NCI-H2171 treated with DMSO at 0.1 percent for 48 hours (cell line): ENCODE results near the gene RPP25L.
"Not testable (repeated sequence)": the region's sequence is repeated elsewhere in the genome, so short reads cannot be mapped to it uniquely, and the experiment has no call there.

Source experiments
- DNase-seq: peaks from one replicate; lab custom pipeline; 2025; lab: John Stamatoyannopoulos, UW

The RPP25L gene

DNA sequence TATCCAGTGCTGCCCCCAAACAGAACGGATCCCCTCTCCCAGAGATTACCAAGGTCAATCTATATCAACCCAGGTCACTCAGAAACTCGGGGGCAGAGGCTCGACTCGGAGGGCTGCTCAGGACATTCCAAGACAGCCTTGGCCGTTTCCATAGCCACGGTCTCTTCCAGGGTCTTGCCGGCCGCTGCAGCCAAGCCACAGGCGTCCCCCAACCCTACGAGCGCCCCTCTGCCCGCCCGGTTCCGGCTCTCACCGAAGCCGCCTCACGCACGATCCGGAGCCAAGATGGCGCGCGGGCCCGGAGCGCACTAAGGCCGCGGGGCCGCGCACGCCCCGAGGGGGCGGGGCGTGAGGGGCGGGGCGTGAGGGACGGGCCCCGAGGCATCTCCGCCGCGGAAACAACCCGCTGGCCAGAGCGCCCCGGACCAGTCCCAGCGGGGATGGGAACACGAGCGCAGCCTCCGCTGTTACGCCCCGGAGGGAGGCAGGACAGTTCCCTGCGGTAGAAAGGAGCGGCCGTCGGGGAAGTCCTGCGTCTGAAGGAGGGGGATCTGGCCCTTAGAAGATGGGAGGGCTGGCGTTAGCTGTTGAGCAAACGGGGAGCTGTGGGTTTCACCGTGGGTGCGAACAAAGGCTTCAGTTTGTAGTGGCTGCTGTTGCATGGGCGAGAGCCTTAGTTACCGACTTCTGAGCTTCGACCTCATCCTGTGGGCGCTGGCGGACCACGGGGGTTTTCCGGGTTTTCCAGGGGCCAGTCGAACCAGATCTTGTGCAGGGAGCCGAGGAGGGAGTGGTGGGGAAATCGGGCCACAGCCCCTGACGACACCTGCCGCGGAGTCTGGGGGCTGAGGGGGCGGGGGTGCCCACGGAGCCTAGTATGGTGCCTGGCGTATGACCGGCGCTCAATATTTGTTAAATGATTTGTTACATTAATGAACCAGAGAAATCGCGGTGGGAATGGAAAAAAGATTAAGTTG, at the start of gene RPP25L:
RPP25L (minus strand) TSS at position 287 of the 977 bp plus-strand sequence. CDS start 801 bp downstream, outside the sequence.
- peak; percentile 43 for DNase-seq

GRCh38 chr9:34659592-34660253, 47.8 kb upstream of the RPP25L start:
- DNase-seq = peak; percentile 5

DNA sequence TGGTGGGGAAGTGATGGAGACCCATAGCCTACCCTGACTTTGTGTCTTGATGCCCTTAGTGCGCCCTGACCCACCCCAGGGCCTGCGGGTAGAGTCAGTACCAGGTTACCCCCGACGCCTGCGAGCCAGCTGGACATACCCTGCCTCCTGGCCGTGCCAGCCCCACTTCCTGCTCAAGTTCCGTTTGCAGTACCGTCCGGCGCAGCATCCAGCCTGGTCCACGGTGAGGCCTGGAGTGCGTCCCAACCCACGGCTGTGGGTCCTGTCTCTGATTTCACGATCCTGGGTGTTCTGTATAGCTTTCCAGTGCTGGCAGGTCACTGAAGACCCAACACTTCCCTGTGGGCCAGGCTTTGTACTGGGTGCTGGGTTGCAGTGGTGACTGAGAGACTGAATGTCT, 46.6 kb upstream of the RPP25L start:
- DNase-seq = no peak

- no peak for DNase-seq
Observed at GRCh38 chr9:34656992-34657391, 45.1 kb upstream of the RPP25L start.

- DNase-seq = no peak
Observed at GRCh38 chr9:34655394-34655793, 43.5 kb upstream of the RPP25L start.

GRCh38 chr9:34654323-34655051, 42.6 kb upstream of the RPP25L start:
- peak; percentile 64 for DNase-seq

- peak; percentile 6 for DNase-seq
Observed at GRCh38 chr9:34653151-34654072, 41.5 kb upstream of the RPP25L start.

GRCh38 chr9:34652602-34653000, 40.7 kb upstream of the RPP25L start:
- no peak for DNase-seq

- DNase-seq = no peak
Observed at GRCh38 chr9:34651876-34652601, 40.1 kb upstream of the RPP25L start, which contains the start of gene IL11RA. Gene IL11RA (plus strand): TSS chr9:34652185. CDS start chr9:34655218, 3,033 bp downstream.

GRCh38 chr9:34651321-34651720, 39.4 kb upstream of the RPP25L start:
- no peak for DNase-seq

- DNase-seq = no peak
Observed at GRCh38 chr9:34650816-34651215, 38.9 kb upstream of the RPP25L start.

DNA sequence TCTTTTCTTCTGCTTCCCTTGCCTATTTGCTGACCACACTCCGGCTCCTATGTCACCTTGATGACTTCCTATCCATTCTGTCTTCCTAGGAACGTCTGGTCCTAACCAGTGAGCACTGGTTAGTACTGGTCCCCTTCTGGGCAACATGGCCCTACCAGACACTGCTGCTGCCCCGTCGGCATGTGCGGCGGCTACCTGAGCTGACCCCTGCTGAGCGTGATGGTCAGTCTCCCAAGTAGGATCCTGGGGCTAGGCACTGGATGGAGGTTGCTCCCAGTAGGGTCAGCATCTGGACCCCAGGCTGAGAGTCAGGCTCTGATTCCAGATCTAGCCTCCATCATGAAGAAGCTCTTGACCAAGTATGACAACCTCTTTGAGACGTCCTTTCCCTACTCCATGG, 36.8 kb upstream of the RPP25L start:
- DNase-seq = no peak

DNA sequence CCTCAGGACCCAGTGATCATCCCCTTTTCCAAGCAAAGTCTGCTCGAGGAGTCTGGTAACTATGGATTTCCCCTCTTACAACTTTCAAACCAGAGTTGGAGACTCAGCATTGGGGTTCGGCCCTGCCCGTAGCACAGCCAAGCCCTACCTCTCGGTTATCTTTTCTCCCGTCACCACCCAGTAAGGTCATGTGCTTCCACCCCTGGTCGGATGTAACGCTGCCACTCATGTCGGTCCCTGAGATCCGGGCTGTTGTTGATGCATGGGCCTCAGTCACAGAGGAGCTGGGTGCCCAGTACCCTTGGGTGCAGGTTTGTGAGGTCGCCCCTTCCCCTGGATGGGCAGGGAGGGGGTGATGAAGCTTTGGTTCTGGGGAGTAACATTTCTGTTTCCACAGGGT, 35.8 kb upstream of the RPP25L start:
- no peak for DNase-seq

DNA sequence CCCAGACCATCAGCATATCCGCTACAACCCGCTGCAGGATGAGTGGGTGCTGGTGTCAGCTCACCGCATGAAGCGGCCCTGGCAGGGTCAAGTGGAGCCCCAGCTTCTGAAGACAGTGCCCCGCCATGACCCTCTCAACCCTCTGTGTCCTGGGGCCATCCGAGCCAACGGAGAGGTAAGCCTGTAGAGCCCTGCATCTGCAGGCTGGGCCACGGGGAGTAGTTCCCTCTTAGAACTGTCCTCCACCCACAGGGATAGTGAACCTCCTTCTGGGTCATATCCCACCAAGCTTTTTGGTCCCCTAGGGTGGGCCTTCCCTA, 35.1 kb upstream of the RPP25L start:
- DNase-seq = no peak

DNA sequence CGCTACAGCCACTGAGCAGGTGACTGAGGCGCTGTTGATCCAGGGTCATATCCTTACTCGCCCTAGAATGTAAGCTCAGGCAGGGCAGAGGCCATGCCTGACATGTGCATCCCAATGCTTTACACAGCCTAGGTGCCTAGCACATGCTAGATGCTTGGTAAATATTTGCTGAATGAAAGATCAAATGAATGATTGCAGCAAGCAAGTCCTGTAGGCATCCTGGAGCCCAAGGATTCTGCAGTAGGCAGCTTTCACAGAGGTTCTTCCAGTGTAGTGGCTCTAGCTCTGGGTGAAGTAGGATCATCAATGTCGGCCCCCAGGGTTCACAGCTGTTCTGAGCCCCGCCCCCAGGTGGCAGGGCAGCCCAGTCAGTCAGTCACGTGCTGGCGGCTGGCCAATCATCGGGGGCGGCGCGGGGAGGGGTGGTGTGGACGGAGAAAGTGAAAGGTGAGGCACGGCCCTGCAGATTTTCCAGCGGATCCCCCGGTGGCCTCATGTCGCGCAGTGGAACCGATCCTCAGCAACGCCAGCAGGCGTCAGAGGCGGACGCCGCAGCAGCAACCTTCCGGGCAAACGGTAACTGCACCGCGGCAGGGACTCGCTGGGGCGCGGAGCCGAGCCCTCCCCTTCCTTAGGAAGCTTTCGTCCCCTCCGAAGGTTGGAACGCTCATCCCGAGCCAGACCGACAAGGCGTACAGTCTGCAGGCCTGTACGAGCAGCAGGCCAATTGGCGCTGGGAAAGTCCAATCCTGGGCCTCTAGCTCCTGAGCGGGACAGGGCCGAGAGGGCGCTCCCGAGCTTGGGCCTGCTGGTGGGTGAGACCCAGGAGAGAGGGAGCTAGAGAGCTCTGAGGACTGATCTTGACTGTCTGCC, 34.5 kb upstream of the RPP25L start, which contains the start of gene GALT:
GALT (plus strand) TSS at position 465 of the 873 bp plus-strand sequence; CDS start at position 495, 30 bp downstream.
- peak; percentile 79 for DNase-seq

- no peak for DNase-seq
Observed at GRCh38 chr9:34644766-34645314, 32.9 kb upstream of the RPP25L start.

DNA sequence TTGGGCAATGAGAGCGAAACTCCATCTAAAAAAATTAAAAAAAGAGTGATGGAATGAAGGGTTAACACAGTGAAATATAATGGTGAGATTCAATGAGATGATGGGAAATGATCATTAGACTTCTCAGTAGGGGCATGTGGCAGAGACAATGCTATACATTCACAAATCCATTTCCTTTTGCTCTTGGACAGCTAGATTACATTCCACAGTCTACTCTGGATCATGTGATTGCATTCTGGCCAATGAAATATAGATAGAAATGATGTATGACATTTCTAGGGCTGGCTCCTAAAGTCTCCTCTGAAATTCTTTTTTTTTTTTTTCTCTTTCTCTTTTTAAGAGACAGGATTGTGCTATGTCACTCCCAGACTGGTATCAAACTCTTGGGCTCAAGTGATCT, 30.8 kb upstream of the RPP25L start:
- DNase-seq = no peak

DNA sequence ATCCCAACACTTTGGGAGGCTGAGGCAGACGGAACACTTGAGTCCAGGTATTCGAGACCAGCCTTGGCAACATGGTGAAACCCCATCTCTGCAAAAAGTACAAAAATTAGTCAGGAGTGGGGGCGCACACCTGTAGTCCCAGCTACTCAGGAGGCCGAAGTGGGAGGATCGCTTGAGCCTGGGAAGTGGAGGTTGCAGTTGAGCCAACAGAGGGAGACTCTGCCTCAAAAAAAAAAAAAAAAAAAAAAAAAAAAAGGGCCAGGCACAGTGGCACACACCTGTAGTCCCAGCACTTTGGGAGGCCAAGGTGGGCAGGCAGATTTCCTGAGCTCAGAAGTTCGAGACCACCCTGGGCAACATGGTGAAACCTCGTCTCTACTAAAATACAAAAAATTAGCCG, 27.4 kb upstream of the RPP25L start:
- not testable (repeated sequence) for DNase-seq

DNA sequence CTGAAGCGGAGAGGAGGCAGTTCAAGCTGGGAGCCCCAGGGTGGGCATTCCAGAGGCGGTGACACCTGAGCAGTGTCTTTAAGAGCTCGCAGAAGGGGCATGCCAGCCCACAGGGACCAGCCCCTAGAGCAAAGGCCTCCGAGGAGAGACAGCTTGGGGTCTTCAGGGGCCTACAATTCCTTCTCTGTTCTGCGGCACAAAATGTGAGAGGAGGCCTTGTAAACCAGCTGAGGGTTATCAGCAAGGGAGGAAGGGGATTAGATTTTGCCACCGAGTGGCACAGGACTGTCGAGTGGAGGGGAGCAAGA, 26.2 kb upstream of the RPP25L start:
- DNase-seq = no peak
